GM12878 (cell line): ENCODE results near the gene KNTC1. TPM values are rescaled to one million over a fixed set of nuclear protein-coding genes. Genes with fewer than 3 reads are reported as not detected.

Experiments
- BRCA1 ChIP-seq: IDR thresholded peaks from 2 replicates; pipeline ENCODE4 v1.6.1; 2011; ENCODE audit warnings: low read depth, low read length, improper control_type of control experiment
- CREM ChIP-seq: IDR thresholded peaks from 2 replicates; pipeline ENCODE4 v1.6.1; 2014; ENCODE audit warnings: antibody characterized with exemption, low read depth
- HCFC1 ChIP-seq: fragments of 150-350 bp; IDR thresholded peaks from 2 replicates; pipeline ENCODE4 v1.6.1; 2014; ENCODE audit warnings: low read length
- IRF4 ChIP-seq: IDR thresholded peaks from 2 replicates; pipeline ENCODE4 v1.6.1; 2011; ENCODE audit warnings: low read depth, low read length
- KDM1A ChIP-seq: fragments of 200-600 bp; sonication (generic); IDR thresholded peaks from 2 replicates; pipeline ENCODE4 v1.6.1; 2016; ENCODE audit warnings: borderline replicate concordance
- MTA3 ChIP-seq: IDR thresholded peaks from 2 replicates; pipeline ENCODE4 v1.6.1; 2012; ENCODE audit warnings: low read length, inconsistent platforms, borderline replicate concordance
- MXI1 ChIP-seq: fragments of 150-350 bp; IDR thresholded peaks from 2 replicates; pipeline ENCODE4 v1.6.1; 2011; ENCODE audit warnings: low read depth, mild to moderate bottlenecking, inconsistent platforms, low read length, improper control_type of control experiment
- NKRF ChIP-seq: fragments of 450-650 bp; conservative IDR thresholded peaks from 2 replicates; pipeline ENCODE4 v1.6.1; 2017; ENCODE audit warnings: mild to moderate bottlenecking, moderate library complexity
- POLR2AphosphoS2 ChIP-seq: IDR thresholded peaks from 2 replicates; pipeline ENCODE4 v1.6.1; 2011; ENCODE audit warnings: low read depth, mild to moderate bottlenecking, low read length, improper control_type of control experiment, moderate library complexity
- POLR2AphosphoS5 ChIP-seq: IDR thresholded peaks from 2 replicates; pipeline ENCODE4 v1.6.1; 2011; ENCODE audit warnings: mild to moderate bottlenecking, low read length, inconsistent platforms
- PRDM15 ChIP-seq: fragments of 450-650 bp; formaldehyde crosslinking; IDR thresholded peaks from 2 replicates; pipeline ENCODE4 v1.4.0; 2020; ENCODE audit warnings: mild to moderate bottlenecking, moderate library complexity
- RCOR1 ChIP-seq: conservative IDR thresholded peaks from 2 replicates; pipeline ENCODE4 v1.6.1; 2012; ENCODE audit warnings: low read depth, low read length, improper control_type of control experiment
- SIN3A ChIP-seq: IDR thresholded peaks from 2 replicates; pipeline ENCODE4 v1.6.1; 2012; ENCODE audit warnings: low read depth, low read length, improper control_type of control experiment
- SMAD1 ChIP-seq: fragments of 450-650 bp; IDR thresholded peaks from 2 replicates; pipeline ENCODE4 v1.6.1; 2018; ENCODE audit warnings: mild to moderate bottlenecking, low read depth; ENCODE audit not compliant: partially characterized antibody
- SMARCA5 ChIP-seq: fragments of 450-650 bp; IDR thresholded peaks from 2 replicates; pipeline ENCODE4 v1.6.1; 2017; ENCODE audit warnings: mild to moderate bottlenecking
- SMC3 ChIP-seq: IDR thresholded peaks from 2 replicates; pipeline ENCODE4 v1.6.1; 2011; ENCODE audit warnings: low read length, improper control_type of control experiment, borderline replicate concordance
- SUPT20H ChIP-seq: IDR thresholded peaks from 2 replicates; pipeline ENCODE4 v1.6.1; 2011; ENCODE audit warnings: low read depth, mild to moderate bottlenecking, low read length, moderate library complexity, borderline replicate concordance; ENCODE audit not compliant: control insufficient read depth
- TARDBP ChIP-seq: IDR thresholded peaks from 2 replicates; pipeline ENCODE4 v1.6.1; 2016; ENCODE audit warnings: borderline replicate concordance
- polyA plus RNA-seq, 11 experiments: library from polyadenylated mRNA; depleted of rRNA in 4 of 11; unstranded in 6 of 11; stranded (reverse) in 5 of 11; fragments of >200 nt; fragmentation: Nextera tagmentation in 4 of 11; fragmentation: Illumina TruSeq in 1 of 11; extraction: Ambion mirVana in 4 of 11; extraction: Trizol in 1 of 11; gene quantifications; 1 replicate in 1 of 11; 2 replicates in 10 of 11; pipeline versions ENCODE4 v1.2.1 to v1.2.3, GENCODE V29; 2011 to 2016; ENCODE audit warnings: inconsistent platforms in 2 of 11, missing spikeins in 2 of 11, low read depth in 1 of 11
- total RNA-seq, 4 experiments: library from RNA; depleted of rRNA in 3 of 4; stranded (reverse); fragments of >200 nt in 3 of 4; fragmentation: Illumina TruSeq in 1 of 4; extraction: Trizol in 1 of 4; gene quantifications; 2 replicates each; pipeline versions ENCODE4 v1.2.1 to v1.2.3, GENCODE V29; 2013 to 2021
- TF ChIP-seq, protein P1 (sequence below): fragments of 450-650 bp; IDR thresholded peaks from 2 replicates; pipeline ENCODE4 v1.6.1; 2017; ENCODE audit warnings: mild to moderate bottlenecking, moderate library complexity

The KNTC1 gene
- total and polyA plus RNA-seq, 10 of the 15 experiments (the other 5 are each of a cell fraction or from before 2014, with no cell fraction given), result 37.2 to 118 (median 76.3) TPM

GRCh38 chr12:122646517-122647217 lies 119.6 kb downstream of the KNTC1 start (continued):
- TF ChIP-seq NKRF, result peak; percentile 88
- TF ChIP-seq SUPT20H, result no peak
- no peak for TF ChIP-seq POLR2AphosphoS5
- TF ChIP-seq CREM, result peak; percentile 89; the same call in 1 of the 2 replicates
- peak; percentile 93; the same call in 1 of the 2 replicates for TF ChIP-seq IRF4
- peak; percentile 90 for TF ChIP-seq SIN3A
- no peak for TF ChIP-seq RCOR1
- no peak for TF ChIP-seq SMAD1
- peak; percentile 90 for TF ChIP-seq MXI1
- TF ChIP-seq HCFC1, result no peak
- no peak for TF ChIP-seq KDM1A
- no peak for TF ChIP-seq POLR2AphosphoS2
- TF ChIP-seq, protein P1, sequence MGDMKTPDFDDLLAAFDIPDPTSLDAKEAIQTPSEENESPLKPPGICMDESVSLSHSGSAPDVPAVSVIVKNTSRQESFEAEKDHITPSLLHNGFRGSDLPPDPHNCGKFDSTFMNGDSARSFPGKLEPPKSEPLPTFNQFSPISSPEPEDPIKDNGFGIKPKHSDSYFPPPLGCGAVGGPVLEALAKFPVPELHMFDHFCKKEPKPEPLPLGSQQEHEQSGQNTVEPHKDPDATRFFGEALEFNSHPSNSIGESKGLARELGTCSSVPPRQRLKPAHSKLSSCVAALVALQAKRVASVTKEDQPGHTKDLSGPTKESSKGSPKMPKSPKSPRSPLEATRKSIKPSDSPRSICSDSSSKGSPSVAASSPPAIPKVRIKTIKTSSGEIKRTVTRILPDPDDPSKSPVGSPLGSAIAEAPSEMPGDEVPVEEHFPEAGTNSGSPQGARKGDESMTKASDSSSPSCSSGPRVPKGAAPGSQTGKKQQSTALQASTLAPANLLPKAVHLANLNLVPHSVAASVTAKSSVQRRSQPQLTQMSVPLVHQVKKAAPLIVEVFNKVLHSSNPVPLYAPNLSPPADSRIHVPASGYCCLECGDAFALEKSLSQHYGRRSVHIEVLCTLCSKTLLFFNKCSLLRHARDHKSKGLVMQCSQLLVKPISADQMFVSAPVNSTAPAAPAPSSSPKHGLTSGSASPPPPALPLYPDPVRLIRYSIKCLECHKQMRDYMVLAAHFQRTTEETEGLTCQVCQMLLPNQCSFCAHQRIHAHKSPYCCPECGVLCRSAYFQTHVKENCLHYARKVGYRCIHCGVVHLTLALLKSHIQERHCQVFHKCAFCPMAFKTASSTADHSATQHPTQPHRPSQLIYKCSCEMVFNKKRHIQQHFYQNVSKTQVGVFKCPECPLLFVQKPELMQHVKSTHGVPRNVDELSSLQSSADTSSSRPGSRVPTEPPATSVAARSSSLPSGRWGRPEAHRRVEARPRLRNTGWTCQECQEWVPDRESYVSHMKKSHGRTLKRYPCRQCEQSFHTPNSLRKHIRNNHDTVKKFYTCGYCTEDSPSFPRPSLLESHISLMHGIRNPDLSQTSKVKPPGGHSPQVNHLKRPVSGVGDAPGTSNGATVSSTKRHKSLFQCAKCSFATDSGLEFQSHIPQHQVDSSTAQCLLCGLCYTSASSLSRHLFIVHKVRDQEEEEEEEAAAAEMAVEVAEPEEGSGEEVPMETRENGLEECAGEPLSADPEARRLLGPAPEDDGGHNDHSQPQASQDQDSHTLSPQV, result no peak
- TF ChIP-seq PRDM15, result no peak
- no peak for TF ChIP-seq SMC3
- TF ChIP-seq BRCA1, result no peak
- peak; percentile 22; the same call in 1 of the 2 replicates for TF ChIP-seq SMARCA5
- TF ChIP-seq MTA3, result peak; percentile 95
- TF ChIP-seq TARDBP, result no peak
